HG03060 (cell line): ENCODE results near the gene FAM187B.
"Not testable (repeated sequence)": the region's sequence is repeated elsewhere in the genome, so short reads cannot be mapped to it uniquely, and the experiment has no call there.

Experiments used
- ATAC-seq: cut with Tn5 transposase; IDR thresholded peaks from one replicate; pipeline ENCODE4 v1.9.1; 2021; ENCODE audit warnings: low read depth, moderate number of reproducible peaks; ENCODE audit not compliant: unreplicated experiment

The FAM187B gene

GRCh38 chr19:35240327-35240726 lies 11.8 kb upstream of the FAM187B start:
- ATAC-seq = no peak

GRCh38 chr19:35239597-35239996 lies 11.1 kb upstream of the FAM187B start:
- not testable (repeated sequence) for ATAC-seq

- ATAC-seq = no peak
These were observed 8.3 kb upstream of the FAM187B start for GRCh38 chr19:35236638-35237400.

GRCh38 chr19:35232912-35233311 lies 4.4 kb upstream of the FAM187B start:
- ATAC-seq = no peak

- ATAC-seq = no peak
These were observed 3.6 kb upstream of the FAM187B start for GRCh38 chr19:35231956-35232645.

GRCh38 chr19:35229601-35230000 lies 1.1 kb upstream of the FAM187B start:
- no peak for ATAC-seq

GRCh38 chr19:35226748-35227147 lies 1.8 kb downstream of the FAM187B start:
- ATAC-seq = no peak

GRCh38 chr19:35225951-35226350 lies 2.6 kb downstream of the FAM187B start:
- no peak for ATAC-seq

GRCh38 chr19:35224681-35225571 lies 3.6 kb downstream of the FAM187B start:
- ATAC-seq = no peak

GRCh38 chr19:35223862-35224505 lies 4.6 kb downstream of the FAM187B start:
- ATAC-seq = no peak

- ATAC-seq = no peak
These were observed 5.3 kb downstream of the FAM187B start for GRCh38 chr19:35223084-35223790.

- ATAC-seq = no peak
These were observed 6.0 kb downstream of the FAM187B start for GRCh38 chr19:35222373-35223015.

GRCh38 chr19:35220973-35221590 lies 7.5 kb downstream of the FAM187B start:
- ATAC-seq = not testable (repeated sequence)

GRCh38 chr19:35220315-35220921 lies 8.1 kb downstream of the FAM187B start:
- ATAC-seq = no peak

GRCh38 chr19:35219008-35219407 lies 9.5 kb downstream of the FAM187B start:
- no peak for ATAC-seq

- no peak for ATAC-seq
These were observed 10.9 kb downstream of the FAM187B start for GRCh38 chr19:35217649-35217990.

GRCh38 chr19:35216833-35217648 lies 11.5 kb downstream of the FAM187B start:
- ATAC-seq = no peak
